Daoy (cell line): Measurements from ENCODE around the gene PLEKHG4B. TPM values are rescaled to one million over a fixed set of nuclear protein-coding genes. Genes with fewer than 3 reads are reported as not detected.
"Not testable (repeated sequence)": the region's sequence is repeated elsewhere in the genome, so short reads cannot be mapped to it uniquely, and the experiment has no call there.

Source experiments
- DNase-seq: peaks from one replicate; pipeline ENCODE4 v3.0.0-alpha.2; 2015; ENCODE audit warnings: low read depth
- total RNA-seq: library from RNA; depleted of rRNA; stranded (reverse); fragments of >200 nt; shearing (Covaris generic); gene quantifications from 2 replicates; pipeline ENCODE4 v1.2.3, GENCODE V29; 2014; rRNA removed

PLEKHG4B gene
- total RNA-seq, 1 experiment from 2014 or later: 13.5 TPM

DNA sequence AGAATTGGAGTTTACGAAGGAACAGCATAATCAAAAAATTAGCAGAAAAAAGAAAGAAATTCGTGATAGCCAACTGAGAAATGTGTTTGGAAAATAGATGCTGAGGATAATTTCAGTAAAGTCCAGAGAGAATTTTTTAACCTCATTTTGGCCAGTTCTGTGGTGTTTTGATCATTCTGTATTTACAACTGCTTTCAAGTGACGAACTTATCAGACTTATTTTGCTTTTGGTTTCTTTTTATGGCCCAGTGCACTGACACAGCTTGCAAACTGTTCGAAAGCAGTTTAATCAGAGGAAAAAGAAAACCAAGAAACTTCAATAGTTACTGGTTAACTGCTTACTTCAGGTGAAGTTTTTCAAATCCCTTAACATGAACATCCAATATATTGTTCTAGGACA, 128.0 kb downstream of the PLEKHG4B start:
- no peak for DNase-seq

DNA sequence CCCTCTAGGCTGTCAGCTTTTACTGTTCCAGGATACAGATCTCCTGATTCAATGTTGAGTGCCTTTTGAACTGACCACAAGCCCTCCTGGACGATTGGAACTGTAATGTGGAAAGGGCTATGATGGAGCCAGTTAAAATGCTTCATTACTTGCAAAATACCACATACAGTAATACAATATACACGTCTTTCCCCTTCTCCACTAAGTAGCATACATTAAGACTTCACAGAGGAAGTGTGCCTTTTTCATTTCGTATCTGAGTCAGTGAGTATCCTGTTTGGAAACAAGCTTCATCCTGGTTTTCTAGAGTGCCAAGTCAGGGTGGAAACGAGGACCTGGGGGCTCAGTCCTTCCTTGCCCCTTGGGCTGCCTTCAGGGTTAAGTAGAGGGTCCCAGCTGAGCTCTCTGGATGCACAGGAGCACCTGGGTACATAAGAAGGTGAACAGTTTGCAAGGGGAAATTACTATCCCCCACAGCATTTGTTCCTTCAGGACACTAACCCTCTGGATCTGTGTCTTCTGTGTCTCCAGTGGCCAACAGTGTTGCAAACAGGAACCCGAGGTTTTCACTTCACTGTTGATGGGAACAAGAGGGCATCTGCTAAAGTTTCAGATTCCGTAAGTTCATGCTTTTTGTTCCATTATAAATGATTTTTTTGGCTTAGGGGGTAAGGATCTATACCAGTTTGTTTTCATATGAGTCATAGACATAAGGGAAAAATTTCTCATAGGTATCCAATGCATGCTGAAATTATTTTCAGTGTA, 131.2 kb downstream of the PLEKHG4B start:
- DNase-seq: not testable (repeated sequence)

GRCh38 chr5:223791-224190, 131.8 kb downstream of the PLEKHG4B start:
- DNase-seq: no peak

DNA sequence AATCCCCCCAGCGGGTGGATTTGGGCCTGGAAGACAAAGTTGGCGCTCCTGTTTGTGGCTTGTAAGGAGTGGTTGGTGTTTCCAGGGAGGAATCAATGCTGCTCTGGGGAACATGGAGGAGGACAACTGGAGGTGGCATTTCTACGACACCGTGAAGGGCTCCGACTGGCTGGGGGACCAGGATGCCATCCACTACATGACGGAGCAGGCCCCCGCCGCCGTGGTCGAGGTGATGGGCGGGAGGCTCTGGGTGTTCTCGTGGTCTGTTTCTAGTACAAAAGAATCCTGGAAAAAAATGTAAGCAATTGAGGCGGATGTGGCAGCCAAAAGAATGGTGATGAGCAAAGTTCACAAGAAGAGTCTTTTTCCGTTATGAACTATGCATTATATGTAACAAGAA, 133.4 kb downstream of the PLEKHG4B start:
- DNase-seq: no peak

- not testable (repeated sequence) for DNase-seq
Measured at GRCh38 chr5:227375-227774, 135.4 kb downstream of the PLEKHG4B start.

- DNase-seq: no peak
Measured at GRCh38 chr5:228886-229285, 136.9 kb downstream of the PLEKHG4B start.

GRCh38 chr5:230711-231110, 138.7 kb downstream of the PLEKHG4B start:
- DNase-seq: no peak

- no peak for DNase-seq
Measured at GRCh38 chr5:231661-232060, 139.7 kb downstream of the PLEKHG4B start.

- not testable (repeated sequence) for DNase-seq
Measured at GRCh38 chr5:233426-233825, 141.5 kb downstream of the PLEKHG4B start.

DNA sequence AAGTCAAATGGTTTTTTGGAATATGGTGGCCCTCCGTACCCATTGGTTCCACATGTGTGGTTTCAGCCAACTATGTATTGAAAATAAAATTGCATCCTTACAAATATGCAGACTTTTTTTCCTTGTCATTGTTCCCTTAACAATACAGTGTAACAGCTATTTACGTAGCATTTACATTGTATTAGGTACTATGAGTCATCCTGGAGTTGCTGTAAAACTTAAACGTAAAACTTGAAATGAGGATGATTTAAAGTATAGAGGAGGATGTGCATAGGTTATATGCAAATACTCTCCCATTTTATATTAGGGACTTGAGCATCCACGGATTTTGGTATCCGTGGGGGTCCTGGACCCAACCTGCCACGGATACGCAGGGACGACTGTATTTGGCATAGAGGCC, 142.5 kb downstream of the PLEKHG4B start:
- no peak for DNase-seq

DNA sequence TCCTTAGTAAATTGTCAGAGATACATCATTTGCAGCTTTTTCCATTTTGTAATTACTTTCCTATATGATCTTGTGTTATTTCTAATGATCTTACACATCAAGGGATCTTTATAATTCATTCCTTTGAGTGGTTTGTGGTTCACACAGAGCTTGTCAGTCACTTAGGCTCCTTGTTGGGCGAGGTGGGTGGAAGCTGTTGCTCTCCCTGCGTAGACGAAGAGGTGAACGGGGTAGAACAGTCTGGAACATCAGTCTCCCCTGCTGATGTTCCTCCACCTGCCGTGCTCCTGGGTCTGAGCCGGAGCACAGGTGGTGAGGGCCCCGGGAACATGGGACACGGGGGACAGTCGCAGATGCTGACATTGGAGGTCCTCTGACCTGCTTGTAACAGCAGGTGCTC, 143.6 kb downstream of the PLEKHG4B start:
- not testable (repeated sequence) for DNase-seq

DNA sequence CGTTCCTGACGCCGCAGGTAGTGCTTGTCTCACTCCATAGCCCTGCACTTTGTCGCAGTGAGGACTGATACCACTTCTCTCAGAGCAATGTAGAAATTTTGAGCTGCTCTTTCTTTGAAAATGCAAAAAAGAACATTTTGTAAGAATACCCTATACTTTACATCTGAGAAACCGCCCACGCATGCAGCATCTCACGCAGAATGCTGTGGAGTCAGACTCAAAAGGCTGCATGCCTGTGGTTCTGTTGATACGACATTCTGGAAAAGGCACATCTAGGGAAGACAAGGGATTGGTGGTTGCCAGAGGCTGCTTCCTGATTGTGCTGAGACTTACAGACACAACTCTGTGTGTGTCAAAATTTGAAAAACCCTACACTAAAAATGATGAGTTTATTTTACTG, 146.0 kb downstream of the PLEKHG4B start:
- not testable (repeated sequence) for DNase-seq

Other genes starting within 250 kb of the PLEKHG4B start
- not detected in 2 replicates for gene LRRC14B, start 99.3 kb downstream of the PLEKHG4B start, total RNA-seq
- 2.3 and 4.1 TPM in 2 replicates for gene CCDC127, start 126.0 kb downstream of the PLEKHG4B start, total RNA-seq
- gene SDHA, start 126.2 kb downstream of the PLEKHG4B start, total RNA-seq: 78.3 and 97.6 TPM in 2 replicates
- gene PDCD6, start 179.5 kb downstream of the PLEKHG4B start, total RNA-seq: 92.0 and 96.2 TPM in 2 replicates
- gene AHRR, start 229.5 kb downstream of the PLEKHG4B start, total RNA-seq: 15.3 and 26.0 TPM in 2 replicates